Stomach (tissue), 4 donors: ENCODE results near the gene HSD17B11.

Source experiments
- POLR2A ChIP-seq, 4 donors: fragments of 450-650 bp; IDR thresholded peaks; one replicate each; pipeline ENCODE4 v1.6.1; 2016; ENCODE audit warnings: antibody characterized with exemption in 4 of 4, control low read depth in 2 of 4, mild to moderate bottlenecking in 1 of 4, moderate library complexity in 1 of 4
- POLR2AphosphoS5 ChIP-seq, 3 donors: sonication (generic); formaldehyde crosslinking; IDR thresholded peaks; one replicate each; pipeline ENCODE4 v1.6.1; 2016; ENCODE audit warnings: antibody characterized with exemption in 3 of 3
- TF ChIP-seq, protein P1 (sequence below), 7 experiments: fragments of 450-650 bp in 4 of 7; fragments of 200-600 bp in 3 of 7; sonication (generic) in 3 of 7; IDR thresholded peaks; one replicate each; pipeline ENCODE4 v1.5.1; 2016 to 2019; ENCODE audit warnings: antibody characterized with exemption in 7 of 7, control low read depth in 2 of 7, mild to moderate bottlenecking in 1 of 7

DNA sequence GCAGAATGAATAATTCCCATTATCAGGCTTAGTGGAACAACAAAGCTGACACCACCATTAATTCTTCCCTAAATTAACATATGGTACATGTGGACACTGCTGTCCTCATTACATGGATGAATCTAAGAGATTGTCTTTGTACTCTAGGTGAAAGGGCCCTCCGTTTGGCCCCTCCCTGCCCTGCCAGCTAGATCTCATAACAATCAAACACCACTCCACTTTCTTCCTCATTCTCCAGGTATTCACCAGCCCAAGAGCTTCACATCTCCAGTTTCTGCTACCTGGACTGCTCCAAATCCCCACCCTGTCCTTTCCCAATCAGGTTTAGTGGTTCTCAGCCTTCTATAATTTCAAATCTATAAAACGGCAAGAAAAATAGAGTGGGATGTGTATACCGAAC is 3.8 kb downstream of the HSD17B11 start:
- TF ChIP-seq, protein P1, sequence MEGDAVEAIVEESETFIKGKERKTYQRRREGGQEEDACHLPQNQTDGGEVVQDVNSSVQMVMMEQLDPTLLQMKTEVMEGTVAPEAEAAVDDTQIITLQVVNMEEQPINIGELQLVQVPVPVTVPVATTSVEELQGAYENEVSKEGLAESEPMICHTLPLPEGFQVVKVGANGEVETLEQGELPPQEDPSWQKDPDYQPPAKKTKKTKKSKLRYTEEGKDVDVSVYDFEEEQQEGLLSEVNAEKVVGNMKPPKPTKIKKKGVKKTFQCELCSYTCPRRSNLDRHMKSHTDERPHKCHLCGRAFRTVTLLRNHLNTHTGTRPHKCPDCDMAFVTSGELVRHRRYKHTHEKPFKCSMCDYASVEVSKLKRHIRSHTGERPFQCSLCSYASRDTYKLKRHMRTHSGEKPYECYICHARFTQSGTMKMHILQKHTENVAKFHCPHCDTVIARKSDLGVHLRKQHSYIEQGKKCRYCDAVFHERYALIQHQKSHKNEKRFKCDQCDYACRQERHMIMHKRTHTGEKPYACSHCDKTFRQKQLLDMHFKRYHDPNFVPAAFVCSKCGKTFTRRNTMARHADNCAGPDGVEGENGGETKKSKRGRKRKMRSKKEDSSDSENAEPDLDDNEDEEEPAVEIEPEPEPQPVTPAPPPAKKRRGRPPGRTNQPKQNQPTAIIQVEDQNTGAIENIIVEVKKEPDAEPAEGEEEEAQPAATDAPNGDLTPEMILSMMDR (IDR thresholded peaks at IDR 0.05): no peak
- TF ChIP-seq POLR2AphosphoS5 (IDR thresholded peaks at IDR 0.05) (no peak), POLR2A (IDR thresholded peaks at IDR 0.05) (no peak)
